ENCODE data around the gene SORCS2. TPM values are rescaled to one million over a fixed set of nuclear protein-coding genes. Genes with fewer than 3 reads are reported as not detected.
"Not testable (repeated sequence)": the region's sequence is repeated elsewhere in the genome, so short reads cannot be mapped to it uniquely, and the experiment has no call there.

SORCS2 gene
- polyA plus RNA-seq, 1 donor from 2014 or later: 1.0 TPM

DNA sequence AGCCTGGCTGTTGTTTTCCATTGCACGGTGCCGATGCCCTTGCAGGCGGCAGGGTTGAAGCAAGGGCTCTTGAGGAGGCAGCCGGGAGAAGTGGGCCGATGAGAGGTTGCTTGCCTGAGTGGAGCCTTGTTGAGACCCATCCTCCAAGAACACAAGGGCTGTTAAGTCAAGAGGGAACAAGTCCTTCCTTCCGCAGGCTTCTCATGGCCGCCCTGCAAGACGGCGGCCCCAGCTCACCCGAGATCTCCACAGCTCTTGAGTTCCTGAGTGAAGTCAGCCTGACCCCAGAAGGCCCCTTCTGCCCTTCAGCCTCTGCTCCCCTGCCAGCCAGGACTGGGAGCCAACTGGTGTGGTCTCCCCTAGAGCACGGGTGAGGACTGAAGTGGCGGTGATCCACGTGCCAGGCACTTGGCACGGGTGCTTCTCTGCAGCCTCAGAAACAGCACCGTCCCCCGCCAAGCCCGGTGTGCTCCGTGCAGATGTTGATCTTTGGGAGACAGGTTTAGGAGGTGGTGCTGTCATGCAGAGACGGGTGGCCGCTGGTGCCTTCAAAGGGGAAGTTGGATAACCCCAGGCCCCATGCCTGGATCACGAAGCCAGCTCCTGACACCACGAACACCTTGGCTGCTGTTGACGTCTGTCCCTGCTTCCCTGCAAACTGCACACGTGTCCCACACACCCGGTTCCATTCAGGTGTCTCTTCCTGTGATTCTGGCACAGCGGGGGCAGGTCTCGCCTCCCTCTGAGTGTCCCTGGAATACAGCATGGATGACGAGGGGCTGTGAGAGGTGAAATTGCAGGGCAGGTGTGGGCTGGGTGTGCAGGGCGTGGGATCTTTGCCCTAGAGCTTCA, 406.8 kb downstream of the SORCS2 start:
- Histone ChIP-seq H4K20me1 (ENCODE audit: insufficient read depth) (no peaks in the 10 kb centered on the region), H3K9ac (ENCODE audit: low read length) (no peak overlapping the region), H3K27ac (ENCODE audit: low read length) (no peak overlapping the region), H3K4me2 (ENCODE audit: low read length) (no peak overlapping the region), H3K36me3 (ENCODE audit: insufficient read depth, low read length) (no peaks in the 10 kb centered on the region), H2AFZ (ENCODE audit: low read depth, low read length) (no peak overlapping the region), H3K9me3 (ENCODE audit: low read length) (no peaks in the 10 kb centered on the region), H3K9me2 (ENCODE audit: insufficient read depth, low read length) (no peaks in the 10 kb centered on the region), H3K27me3 (ENCODE audit: insufficient read depth, low read depth, low read length) (no peaks in the 10 kb centered on the region), H3F3A (ENCODE audit: insufficient read depth, low read length, poor library complexity, severe bottlenecking) (no peaks in the 10 kb centered on the region), H3K4me3 (ENCODE audit: low read length) (no peak overlapping the region), H3K79me2 (replicated peaks; ENCODE audit: insufficient read depth, low read length) (no peaks in the 10 kb centered on the region)
- TF ChIP-seq MXI1 (conservative IDR thresholded peaks at IDR 0.05; ENCODE audit: poor library complexity, severe bottlenecking): no peak
- TF ChIP-seq TAF1 (IDR thresholded peaks at IDR 0.05; ENCODE audit: low read depth): no peak
- no peak for TF ChIP-seq EP300 (conservative IDR thresholded peaks at IDR 0.05; ENCODE audit: poor library complexity, severe bottlenecking)
- no peak for TF ChIP-seq RAD21 (conservative IDR thresholded peaks at IDR 0.05)
- no peak for TF ChIP-seq POLR2AphosphoS5 (IDR thresholded peaks at IDR 0.05)
- TF ChIP-seq, protein P1, sequence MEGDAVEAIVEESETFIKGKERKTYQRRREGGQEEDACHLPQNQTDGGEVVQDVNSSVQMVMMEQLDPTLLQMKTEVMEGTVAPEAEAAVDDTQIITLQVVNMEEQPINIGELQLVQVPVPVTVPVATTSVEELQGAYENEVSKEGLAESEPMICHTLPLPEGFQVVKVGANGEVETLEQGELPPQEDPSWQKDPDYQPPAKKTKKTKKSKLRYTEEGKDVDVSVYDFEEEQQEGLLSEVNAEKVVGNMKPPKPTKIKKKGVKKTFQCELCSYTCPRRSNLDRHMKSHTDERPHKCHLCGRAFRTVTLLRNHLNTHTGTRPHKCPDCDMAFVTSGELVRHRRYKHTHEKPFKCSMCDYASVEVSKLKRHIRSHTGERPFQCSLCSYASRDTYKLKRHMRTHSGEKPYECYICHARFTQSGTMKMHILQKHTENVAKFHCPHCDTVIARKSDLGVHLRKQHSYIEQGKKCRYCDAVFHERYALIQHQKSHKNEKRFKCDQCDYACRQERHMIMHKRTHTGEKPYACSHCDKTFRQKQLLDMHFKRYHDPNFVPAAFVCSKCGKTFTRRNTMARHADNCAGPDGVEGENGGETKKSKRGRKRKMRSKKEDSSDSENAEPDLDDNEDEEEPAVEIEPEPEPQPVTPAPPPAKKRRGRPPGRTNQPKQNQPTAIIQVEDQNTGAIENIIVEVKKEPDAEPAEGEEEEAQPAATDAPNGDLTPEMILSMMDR (IDR thresholded peaks at IDR 0.05; ENCODE audit: poor library complexity, severe bottlenecking): no peak
- TF ChIP-seq, protein P2, sequence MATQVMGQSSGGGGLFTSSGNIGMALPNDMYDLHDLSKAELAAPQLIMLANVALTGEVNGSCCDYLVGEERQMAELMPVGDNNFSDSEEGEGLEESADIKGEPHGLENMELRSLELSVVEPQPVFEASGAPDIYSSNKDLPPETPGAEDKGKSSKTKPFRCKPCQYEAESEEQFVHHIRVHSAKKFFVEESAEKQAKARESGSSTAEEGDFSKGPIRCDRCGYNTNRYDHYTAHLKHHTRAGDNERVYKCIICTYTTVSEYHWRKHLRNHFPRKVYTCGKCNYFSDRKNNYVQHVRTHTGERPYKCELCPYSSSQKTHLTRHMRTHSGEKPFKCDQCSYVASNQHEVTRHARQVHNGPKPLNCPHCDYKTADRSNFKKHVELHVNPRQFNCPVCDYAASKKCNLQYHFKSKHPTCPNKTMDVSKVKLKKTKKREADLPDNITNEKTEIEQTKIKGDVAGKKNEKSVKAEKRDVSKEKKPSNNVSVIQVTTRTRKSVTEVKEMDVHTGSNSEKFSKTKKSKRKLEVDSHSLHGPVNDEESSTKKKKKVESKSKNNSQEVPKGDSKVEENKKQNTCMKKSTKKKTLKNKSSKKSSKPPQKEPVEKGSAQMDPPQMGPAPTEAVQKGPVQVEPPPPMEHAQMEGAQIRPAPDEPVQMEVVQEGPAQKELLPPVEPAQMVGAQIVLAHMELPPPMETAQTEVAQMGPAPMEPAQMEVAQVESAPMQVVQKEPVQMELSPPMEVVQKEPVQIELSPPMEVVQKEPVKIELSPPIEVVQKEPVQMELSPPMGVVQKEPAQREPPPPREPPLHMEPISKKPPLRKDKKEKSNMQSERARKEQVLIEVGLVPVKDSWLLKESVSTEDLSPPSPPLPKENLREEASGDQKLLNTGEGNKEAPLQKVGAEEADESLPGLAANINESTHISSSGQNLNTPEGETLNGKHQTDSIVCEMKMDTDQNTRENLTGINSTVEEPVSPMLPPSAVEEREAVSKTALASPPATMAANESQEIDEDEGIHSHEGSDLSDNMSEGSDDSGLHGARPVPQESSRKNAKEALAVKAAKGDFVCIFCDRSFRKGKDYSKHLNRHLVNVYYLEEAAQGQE (IDR thresholded peaks at IDR 0.05; ENCODE audit: borderline replicate concordance): no peak
- no peak for TF ChIP-seq SMC3 (conservative IDR thresholded peaks at IDR 0.05; ENCODE audit: poor library complexity)
- no peak for TF ChIP-seq EZH2 (IDR thresholded peaks at IDR 0.05; ENCODE audit: borderline replicate concordance, insufficient read depth, low read length, poor library complexity, severe bottlenecking)

DNA sequence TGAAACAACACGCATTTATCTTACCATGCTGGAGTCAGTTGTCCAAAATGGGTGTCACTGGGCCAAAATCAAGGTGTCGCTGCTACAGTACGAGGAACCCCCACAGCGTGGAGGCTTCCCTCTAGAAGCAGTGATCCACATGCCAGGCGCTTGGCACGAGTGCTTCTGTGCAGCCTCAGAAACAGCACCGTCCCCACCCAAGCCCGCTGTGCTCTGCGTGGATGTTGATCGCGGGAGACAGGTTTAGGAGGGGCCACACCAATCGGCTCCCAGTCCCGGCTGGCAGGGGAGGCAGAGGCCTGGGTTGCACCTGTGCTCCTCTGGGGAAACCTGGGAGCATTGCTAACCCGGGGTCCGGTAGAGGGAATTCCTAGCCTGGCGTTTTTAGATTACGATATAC, 407.9 kb downstream of the SORCS2 start:
- no peaks in the 10 kb centered on the region for H3K79me2 ChIP-seq (replicated peaks; ENCODE audit: insufficient read depth, low read length)
- no peak overlapping the region for H3K4me2 ChIP-seq (ENCODE audit: low read length)
- H3K9me3 ChIP-seq (ENCODE audit: low read length): no peaks in the 10 kb centered on the region
- no peak overlapping the region for H2AFZ ChIP-seq (ENCODE audit: low read depth, low read length)
- H3K27ac ChIP-seq (ENCODE audit: low read length): no peak overlapping the region
- no peaks in the 10 kb centered on the region for H3K9me2 ChIP-seq (ENCODE audit: insufficient read depth, low read length)
- H4K20me1 ChIP-seq (ENCODE audit: insufficient read depth): no peaks in the 10 kb centered on the region
- H3K27me3 ChIP-seq (ENCODE audit: insufficient read depth, low read depth, low read length): no peaks in the 10 kb centered on the region
- H3F3A ChIP-seq (ENCODE audit: insufficient read depth, low read length, poor library complexity, severe bottlenecking): no peaks in the 10 kb centered on the region
- H3K36me3 ChIP-seq (ENCODE audit: insufficient read depth, low read length): no peaks in the 10 kb centered on the region
- TF ChIP-seq, protein P1 (IDR thresholded peaks at IDR 0.05; ENCODE audit: poor library complexity, severe bottlenecking): no peak
- TF ChIP-seq, protein P2 (IDR thresholded peaks at IDR 0.05; ENCODE audit: borderline replicate concordance): no peak
- TF ChIP-seq POLR2AphosphoS5 (IDR thresholded peaks at IDR 0.05) (no peak), EP300 (conservative IDR thresholded peaks at IDR 0.05; ENCODE audit: poor library complexity, severe bottlenecking) (no peak), SMC3 (conservative IDR thresholded peaks at IDR 0.05; ENCODE audit: poor library complexity) (no peak), EZH2 (IDR thresholded peaks at IDR 0.05; ENCODE audit: borderline replicate concordance, insufficient read depth, low read length, poor library complexity, severe bottlenecking) (no peak), RAD21 (conservative IDR thresholded peaks at IDR 0.05) (no peak), MXI1 (conservative IDR thresholded peaks at IDR 0.05; ENCODE audit: poor library complexity, severe bottlenecking) (no peak), TAF1 (IDR thresholded peaks at IDR 0.05; ENCODE audit: low read depth) (no peak)
- H3K4me3 ChIP-seq (ENCODE audit: low read length): no peak overlapping the region
- no peak overlapping the region for H3K9ac ChIP-seq (ENCODE audit: low read length)

DNA sequence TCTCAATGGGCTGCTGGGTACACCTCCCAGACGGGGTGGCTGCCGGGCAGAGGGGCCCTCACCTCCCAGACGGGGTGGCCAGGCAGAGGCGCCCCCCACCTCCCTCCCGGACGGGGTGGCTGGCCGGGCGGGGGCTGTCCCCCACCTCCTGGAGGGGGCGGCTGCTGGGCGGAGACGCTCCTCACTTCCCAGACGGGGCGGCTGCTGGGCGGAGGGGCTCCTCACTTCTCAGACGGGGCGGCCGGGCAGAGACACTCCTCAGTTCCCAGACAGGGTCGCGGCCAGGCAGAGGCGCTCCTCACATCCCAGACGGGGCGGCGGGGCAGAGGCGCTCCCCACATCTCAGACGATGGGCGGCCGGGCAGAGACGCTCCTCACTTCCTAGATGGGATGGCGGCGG, 409.8 kb downstream of the SORCS2 start:
- not testable (repeated sequence) for H2AFZ ChIP-seq (ENCODE audit: low read depth, low read length)

More for the DNA sequence above, 409.8 kb downstream of the SORCS2 start:
- not testable (repeated sequence) for H3K36me3 ChIP-seq (ENCODE audit: insufficient read depth, low read length); H3K4me3 ChIP-seq (ENCODE audit: low read length); H4K20me1 ChIP-seq (ENCODE audit: insufficient read depth); H3K27ac ChIP-seq (ENCODE audit: low read length); H3F3A ChIP-seq (ENCODE audit: insufficient read depth, low read length, poor library complexity, severe bottlenecking); H3K9me3 ChIP-seq (ENCODE audit: low read length); H3K9me2 ChIP-seq (ENCODE audit: insufficient read depth, low read length); H3K4me2 ChIP-seq (ENCODE audit: low read length); H3K79me2 ChIP-seq (replicated peaks; ENCODE audit: insufficient read depth, low read length); H3K27me3 ChIP-seq (ENCODE audit: insufficient read depth, low read depth, low read length); H3K9ac ChIP-seq (ENCODE audit: low read length)

Measured in neural cell (in vitro differentiated cells).